DOHH2 (cell line): Measurements from ENCODE around the gene SLC17A1.

Experiments
- H3F3A ChIP-seq: fragments of 200-600 bp; sonication (generic), shearing (Covaris generic); 2 replicates; pipeline ENCODE4 v1.6.0; 2016; ENCODE audit warnings: antibody characterized with exemption, mild to moderate bottlenecking; ENCODE audit not compliant: control insufficient read depth, insufficient read depth
- H3K27ac ChIP-seq: fragments of 200-600 bp; sonication (generic); 2 replicates; pipeline ENCODE4 v1.5.1; 2014; ENCODE audit warnings: low read depth, mild to moderate bottlenecking, low read length, moderate library complexity
- H3K27me3 ChIP-seq: fragments of 200-600 bp; sonication (generic); 2 replicates; pipeline ENCODE4 v1.6.1; 2014; ENCODE audit warnings: mild to moderate bottlenecking, low read length, mixed read lengths; ENCODE audit not compliant: control insufficient read depth
- H3K36me3 ChIP-seq: fragments of 200-600 bp; sonication (generic); 2 replicates; pipeline ENCODE4 v1.6.1; 2014; ENCODE audit warnings: mild to moderate bottlenecking, low read length, moderate library complexity, mixed read lengths; ENCODE audit not compliant: control insufficient read depth
- H3K4me1 ChIP-seq: fragments of 200-600 bp; sonication (generic); 2 replicates; pipeline ENCODE4 v1.6.1; 2014; ENCODE audit warnings: mild to moderate bottlenecking, low read length, mixed read lengths; ENCODE audit not compliant: control insufficient read depth
- H3K4me2 ChIP-seq: fragments of 200-600 bp; sonication (generic); 2 replicates; pipeline ENCODE4 v1.6.0; 2014; ENCODE audit warnings: mild to moderate bottlenecking, low read length, moderate library complexity
- H3K4me3 ChIP-seq: fragments of 200-600 bp; sonication (generic); 2 replicates; pipeline ENCODE4 v1.5.1; 2014; ENCODE audit warnings: mild to moderate bottlenecking, low read length, mixed read lengths
- H3K79me2 ChIP-seq: fragments of 200-600 bp; sonication (generic); 2 replicates; pipeline ENCODE4 v1.6.1; 2014; ENCODE audit warnings: mild to moderate bottlenecking, low read length, mixed read lengths; ENCODE audit not compliant: control insufficient read depth
- H3K9me2 ChIP-seq: fragments of 200-600 bp; sonication (generic); replicated peaks from 2 replicates; pipeline ENCODE4 v1.6.1; 2014; ENCODE audit warnings: mild to moderate bottlenecking, low read length, mixed read lengths; ENCODE audit not compliant: control insufficient read depth
- H3K9me3 ChIP-seq: fragments of 200-600 bp; sonication (generic); 2 replicates; pipeline ENCODE4 v1.6.1; 2014; ENCODE audit warnings: antibody characterized with exemption, low read length, mixed read lengths; ENCODE audit not compliant: control insufficient read depth, insufficient read depth
- H4K20me1 ChIP-seq: fragments of 200-600 bp; sonication (generic); 2 replicates; pipeline ENCODE4 v1.6.0; 2014; ENCODE audit warnings: low read depth, mild to moderate bottlenecking, antibody characterized with exemption, low read length, moderate library complexity; ENCODE audit not compliant: control insufficient read depth, insufficient read depth
- EZH2phosphoT487 ChIP-seq: fragments of 200-600 bp; sonication (generic); IDR thresholded peaks from 2 replicates; pipeline ENCODE4 v1.6.1; 2017; ENCODE audit warnings: borderline replicate concordance, mild to moderate bottlenecking, antibody characterized with exemption, low read length, moderate library complexity, mixed read lengths
- TF ChIP-seq, protein P1 (sequence below): fragments of 200-600 bp; sonication (generic); IDR thresholded peaks from one replicate; pipeline ENCODE4 v1.5.1; 2014; ENCODE audit warnings: antibody characterized with exemption, mild to moderate bottlenecking, low read depth, low read length; ENCODE audit not compliant: poor library complexity, severe bottlenecking

Gene SLC17A1

DNA sequence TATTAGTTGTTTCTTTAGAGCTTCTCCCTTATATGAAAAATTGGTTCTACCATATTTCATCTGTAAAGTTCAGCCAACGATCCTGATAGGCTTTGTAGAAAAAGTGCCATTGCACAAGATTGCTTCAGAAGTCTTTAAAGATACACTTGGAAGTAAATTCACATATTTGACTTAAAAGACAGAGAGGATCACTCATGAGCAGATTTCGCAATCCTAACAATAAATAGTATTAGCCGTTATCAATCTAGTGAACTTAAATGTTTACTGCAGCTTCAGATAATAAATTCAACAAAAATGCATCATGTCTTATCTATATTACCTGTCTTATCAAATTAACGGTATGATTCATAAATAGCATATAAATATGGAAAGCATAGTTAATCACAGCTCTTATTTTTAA, 86.0 kb downstream of the SLC17A1 start:
- H3K27ac ChIP-seq: no peak overlapping the region
- H4K20me1 ChIP-seq: no peaks in the 10 kb centered on the region
- no peaks in the 10 kb centered on the region for H3K4me1 ChIP-seq
- no peaks in the 10 kb centered on the region for H3F3A ChIP-seq
- H3K4me3 ChIP-seq: no peak overlapping the region
- H3K27me3 ChIP-seq: no peaks in the 10 kb centered on the region; the same call in 1 of the 2 replicates
- H3K9me2 ChIP-seq: no peaks in the 10 kb centered on the region
- no peak overlapping the region for H3K4me2 ChIP-seq
- no peaks in the 10 kb centered on the region for H3K36me3 ChIP-seq
- H3K79me2 ChIP-seq: no peaks in the 10 kb centered on the region
- no peak for TF ChIP-seq EZH2phosphoT487
- TF ChIP-seq, protein P1, sequence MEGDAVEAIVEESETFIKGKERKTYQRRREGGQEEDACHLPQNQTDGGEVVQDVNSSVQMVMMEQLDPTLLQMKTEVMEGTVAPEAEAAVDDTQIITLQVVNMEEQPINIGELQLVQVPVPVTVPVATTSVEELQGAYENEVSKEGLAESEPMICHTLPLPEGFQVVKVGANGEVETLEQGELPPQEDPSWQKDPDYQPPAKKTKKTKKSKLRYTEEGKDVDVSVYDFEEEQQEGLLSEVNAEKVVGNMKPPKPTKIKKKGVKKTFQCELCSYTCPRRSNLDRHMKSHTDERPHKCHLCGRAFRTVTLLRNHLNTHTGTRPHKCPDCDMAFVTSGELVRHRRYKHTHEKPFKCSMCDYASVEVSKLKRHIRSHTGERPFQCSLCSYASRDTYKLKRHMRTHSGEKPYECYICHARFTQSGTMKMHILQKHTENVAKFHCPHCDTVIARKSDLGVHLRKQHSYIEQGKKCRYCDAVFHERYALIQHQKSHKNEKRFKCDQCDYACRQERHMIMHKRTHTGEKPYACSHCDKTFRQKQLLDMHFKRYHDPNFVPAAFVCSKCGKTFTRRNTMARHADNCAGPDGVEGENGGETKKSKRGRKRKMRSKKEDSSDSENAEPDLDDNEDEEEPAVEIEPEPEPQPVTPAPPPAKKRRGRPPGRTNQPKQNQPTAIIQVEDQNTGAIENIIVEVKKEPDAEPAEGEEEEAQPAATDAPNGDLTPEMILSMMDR: no peak
- no peaks in the 10 kb centered on the region for H3K9me3 ChIP-seq

GRCh38 chr6:25743868-25744267, 88.0 kb downstream of the SLC17A1 start:
- TF ChIP-seq EZH2phosphoT487: no peak
- Histone ChIP-seq H3F3A (no peaks in the 10 kb centered on the region), H3K27ac (no peak overlapping the region), H3K79me2 (no peaks in the 10 kb centered on the region), H3K4me3 (no peak overlapping the region), H3K9me2 (no peaks in the 10 kb centered on the region), H4K20me1 (no peaks in the 10 kb centered on the region), H3K27me3 (no peaks in the 10 kb centered on the region; the same call in 1 of the 2 replicates), H3K4me1 (no peaks in the 10 kb centered on the region), H3K4me2 (no peak overlapping the region), H3K36me3 (no peaks in the 10 kb centered on the region), H3K9me3 (no peaks in the 10 kb centered on the region)

DNA sequence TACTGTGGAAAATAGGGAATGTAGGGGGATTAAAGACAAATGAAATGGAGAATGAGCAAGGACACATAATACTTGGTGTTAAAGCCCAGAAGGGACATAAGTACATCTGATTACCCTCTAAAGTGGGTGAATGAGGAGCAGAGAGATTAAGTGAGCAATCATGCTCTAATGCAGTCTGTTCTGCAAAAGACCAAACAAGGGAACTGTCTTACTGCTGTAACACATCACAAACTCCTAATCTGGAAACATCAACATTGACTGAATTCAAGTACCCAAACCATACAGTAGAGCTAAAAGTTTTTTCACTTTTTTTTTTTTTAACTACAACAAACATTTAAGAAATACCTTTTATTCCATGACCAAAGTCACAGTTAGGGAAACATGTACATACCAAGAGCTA, 96.6 kb downstream of the SLC17A1 start:
- Histone ChIP-seq H3K27ac (no peak overlapping the region), H3K4me3 (no peak overlapping the region), H3K4me2 (no peak overlapping the region), H4K20me1 (no peaks in the 10 kb centered on the region), H3K27me3 (peaks cover 7% of the 10 kb centered on the region), H3K36me3 (no peaks in the 10 kb centered on the region), H3F3A (no peaks in the 10 kb centered on the region), H3K9me2 (no peaks in the 10 kb centered on the region), H3K4me1 (no peaks in the 10 kb centered on the region), H3K9me3 (peaks cover 13% of the 10 kb centered on the region), H3K79me2 (no peaks in the 10 kb centered on the region)
- TF ChIP-seq EZH2phosphoT487: no peak
- TF ChIP-seq, protein P1: no peak
